Neural cell (in vitro differentiated cells): Measurements from ENCODE around the gene TMEM255B.

Experiments
- EP300 ChIP-seq: fragments of 450-650 bp; conservative IDR thresholded peaks from 2 replicates; pipeline ENCODE4 v1.6.1; 2014; ENCODE audit warnings: antibody characterized with exemption, mild to moderate bottlenecking, moderate library complexity; ENCODE audit not compliant: poor library complexity, severe bottlenecking
- EZH2 ChIP-seq: fragments of 200-600, 300-800 bp; shearing (Covaris generic), sonication (generic); IDR thresholded peaks from 2 replicates; pipeline ENCODE4 v1.6.1; 2014; ENCODE audit warnings: antibody characterized with exemption, low read length, borderline replicate concordance, mild to moderate bottlenecking; ENCODE audit not compliant: insufficient read depth, poor library complexity, severe bottlenecking
- RAD21 ChIP-seq: fragments of 450-650 bp; conservative IDR thresholded peaks from 2 replicates; pipeline ENCODE4 v1.6.1; 2014; ENCODE audit warnings: antibody characterized with exemption, mild to moderate bottlenecking, moderate library complexity
- SMC3 ChIP-seq: fragments of 450-650 bp; conservative IDR thresholded peaks from 2 replicates; pipeline ENCODE4 v1.6.1; 2014; ENCODE audit warnings: antibody characterized with exemption, mild to moderate bottlenecking, moderate library complexity; ENCODE audit not compliant: poor library complexity
- TAF1 ChIP-seq: IDR thresholded peaks from 2 replicates; pipeline ENCODE4 v1.6.1; 2012; ENCODE audit warnings: low read depth
- TF ChIP-seq, protein P1 (sequence below): fragments of 450-650 bp; IDR thresholded peaks from 2 replicates; pipeline ENCODE4 v1.5.1; 2014; ENCODE audit warnings: antibody characterized with exemption, mild to moderate bottlenecking, moderate library complexity; ENCODE audit not compliant: poor library complexity, severe bottlenecking

DNA sequence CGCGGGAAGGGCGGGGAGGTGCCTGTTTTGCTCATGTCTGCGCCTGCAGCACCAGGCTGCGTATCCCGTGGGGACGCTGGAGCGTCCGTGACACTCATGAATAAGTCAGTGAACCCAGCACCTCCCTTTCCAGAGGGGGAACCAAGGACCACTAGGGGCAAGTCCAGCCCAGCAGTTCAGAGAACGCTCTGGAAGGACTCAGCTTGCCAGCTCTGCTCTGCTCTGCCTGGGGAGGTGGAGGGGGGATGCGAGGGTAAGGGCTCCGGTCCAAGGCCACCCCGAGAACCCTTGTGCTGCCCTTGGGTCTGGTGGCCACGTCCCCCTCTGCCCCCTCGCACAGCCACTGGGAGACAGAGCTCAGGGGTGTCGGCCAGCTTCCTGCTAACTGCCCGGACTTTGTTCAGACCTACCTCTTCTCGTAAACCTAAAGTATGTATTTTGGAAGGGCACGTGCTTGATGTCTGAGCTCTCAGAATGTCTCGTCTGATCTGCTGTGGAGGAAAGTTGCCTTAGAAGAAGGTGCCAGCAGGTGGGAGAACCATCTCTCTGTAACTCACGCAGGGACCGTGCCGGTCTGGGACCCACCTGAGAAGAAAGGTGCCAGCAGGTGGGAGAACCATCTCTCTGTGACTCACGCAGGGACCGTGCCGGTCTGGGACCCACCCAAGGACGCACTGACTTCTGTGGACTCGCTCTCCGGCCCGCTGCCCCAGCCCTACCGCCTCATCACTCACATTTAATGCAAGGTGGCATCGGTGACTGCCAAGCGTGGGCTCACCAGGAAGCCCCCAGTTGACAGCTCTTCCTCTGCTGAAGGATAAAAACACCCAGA is 34.1 kb downstream of the TMEM255B start:
- TF ChIP-seq, protein P1, sequence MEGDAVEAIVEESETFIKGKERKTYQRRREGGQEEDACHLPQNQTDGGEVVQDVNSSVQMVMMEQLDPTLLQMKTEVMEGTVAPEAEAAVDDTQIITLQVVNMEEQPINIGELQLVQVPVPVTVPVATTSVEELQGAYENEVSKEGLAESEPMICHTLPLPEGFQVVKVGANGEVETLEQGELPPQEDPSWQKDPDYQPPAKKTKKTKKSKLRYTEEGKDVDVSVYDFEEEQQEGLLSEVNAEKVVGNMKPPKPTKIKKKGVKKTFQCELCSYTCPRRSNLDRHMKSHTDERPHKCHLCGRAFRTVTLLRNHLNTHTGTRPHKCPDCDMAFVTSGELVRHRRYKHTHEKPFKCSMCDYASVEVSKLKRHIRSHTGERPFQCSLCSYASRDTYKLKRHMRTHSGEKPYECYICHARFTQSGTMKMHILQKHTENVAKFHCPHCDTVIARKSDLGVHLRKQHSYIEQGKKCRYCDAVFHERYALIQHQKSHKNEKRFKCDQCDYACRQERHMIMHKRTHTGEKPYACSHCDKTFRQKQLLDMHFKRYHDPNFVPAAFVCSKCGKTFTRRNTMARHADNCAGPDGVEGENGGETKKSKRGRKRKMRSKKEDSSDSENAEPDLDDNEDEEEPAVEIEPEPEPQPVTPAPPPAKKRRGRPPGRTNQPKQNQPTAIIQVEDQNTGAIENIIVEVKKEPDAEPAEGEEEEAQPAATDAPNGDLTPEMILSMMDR, result no peak
- TF ChIP-seq EZH2, result no peak
- no peak for TF ChIP-seq RAD21
- no peak for TF ChIP-seq TAF1
- TF ChIP-seq SMC3, result no peak
- no peak for TF ChIP-seq EP300
